ENCODE results near the gene APOC4.

DNA sequence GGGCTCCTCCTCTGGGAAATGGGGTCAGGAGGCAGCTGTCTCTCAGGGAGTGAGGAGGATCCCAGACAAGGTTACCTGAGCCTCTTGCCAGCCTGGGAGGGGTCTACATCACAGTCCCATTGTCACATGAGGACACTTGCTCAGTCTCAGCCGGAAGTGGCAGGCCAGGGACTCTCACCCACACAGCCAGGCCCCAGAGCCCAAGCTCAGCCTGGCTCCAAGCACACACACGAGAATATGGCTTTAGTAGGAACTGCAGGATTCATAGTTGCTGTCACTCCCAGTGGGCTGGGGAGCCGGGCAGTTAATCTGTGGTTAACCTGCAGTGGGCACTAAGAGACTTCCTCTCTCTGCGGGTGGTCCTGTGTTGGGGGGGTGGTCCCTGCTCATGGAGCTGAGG lies 43.4 kb downstream of the APOC4 start:
- TF ChIP-seq, protein P1, sequence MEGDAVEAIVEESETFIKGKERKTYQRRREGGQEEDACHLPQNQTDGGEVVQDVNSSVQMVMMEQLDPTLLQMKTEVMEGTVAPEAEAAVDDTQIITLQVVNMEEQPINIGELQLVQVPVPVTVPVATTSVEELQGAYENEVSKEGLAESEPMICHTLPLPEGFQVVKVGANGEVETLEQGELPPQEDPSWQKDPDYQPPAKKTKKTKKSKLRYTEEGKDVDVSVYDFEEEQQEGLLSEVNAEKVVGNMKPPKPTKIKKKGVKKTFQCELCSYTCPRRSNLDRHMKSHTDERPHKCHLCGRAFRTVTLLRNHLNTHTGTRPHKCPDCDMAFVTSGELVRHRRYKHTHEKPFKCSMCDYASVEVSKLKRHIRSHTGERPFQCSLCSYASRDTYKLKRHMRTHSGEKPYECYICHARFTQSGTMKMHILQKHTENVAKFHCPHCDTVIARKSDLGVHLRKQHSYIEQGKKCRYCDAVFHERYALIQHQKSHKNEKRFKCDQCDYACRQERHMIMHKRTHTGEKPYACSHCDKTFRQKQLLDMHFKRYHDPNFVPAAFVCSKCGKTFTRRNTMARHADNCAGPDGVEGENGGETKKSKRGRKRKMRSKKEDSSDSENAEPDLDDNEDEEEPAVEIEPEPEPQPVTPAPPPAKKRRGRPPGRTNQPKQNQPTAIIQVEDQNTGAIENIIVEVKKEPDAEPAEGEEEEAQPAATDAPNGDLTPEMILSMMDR (IDR thresholded peaks at IDR 0.05): no peak
- TF ChIP-seq, protein P2, sequence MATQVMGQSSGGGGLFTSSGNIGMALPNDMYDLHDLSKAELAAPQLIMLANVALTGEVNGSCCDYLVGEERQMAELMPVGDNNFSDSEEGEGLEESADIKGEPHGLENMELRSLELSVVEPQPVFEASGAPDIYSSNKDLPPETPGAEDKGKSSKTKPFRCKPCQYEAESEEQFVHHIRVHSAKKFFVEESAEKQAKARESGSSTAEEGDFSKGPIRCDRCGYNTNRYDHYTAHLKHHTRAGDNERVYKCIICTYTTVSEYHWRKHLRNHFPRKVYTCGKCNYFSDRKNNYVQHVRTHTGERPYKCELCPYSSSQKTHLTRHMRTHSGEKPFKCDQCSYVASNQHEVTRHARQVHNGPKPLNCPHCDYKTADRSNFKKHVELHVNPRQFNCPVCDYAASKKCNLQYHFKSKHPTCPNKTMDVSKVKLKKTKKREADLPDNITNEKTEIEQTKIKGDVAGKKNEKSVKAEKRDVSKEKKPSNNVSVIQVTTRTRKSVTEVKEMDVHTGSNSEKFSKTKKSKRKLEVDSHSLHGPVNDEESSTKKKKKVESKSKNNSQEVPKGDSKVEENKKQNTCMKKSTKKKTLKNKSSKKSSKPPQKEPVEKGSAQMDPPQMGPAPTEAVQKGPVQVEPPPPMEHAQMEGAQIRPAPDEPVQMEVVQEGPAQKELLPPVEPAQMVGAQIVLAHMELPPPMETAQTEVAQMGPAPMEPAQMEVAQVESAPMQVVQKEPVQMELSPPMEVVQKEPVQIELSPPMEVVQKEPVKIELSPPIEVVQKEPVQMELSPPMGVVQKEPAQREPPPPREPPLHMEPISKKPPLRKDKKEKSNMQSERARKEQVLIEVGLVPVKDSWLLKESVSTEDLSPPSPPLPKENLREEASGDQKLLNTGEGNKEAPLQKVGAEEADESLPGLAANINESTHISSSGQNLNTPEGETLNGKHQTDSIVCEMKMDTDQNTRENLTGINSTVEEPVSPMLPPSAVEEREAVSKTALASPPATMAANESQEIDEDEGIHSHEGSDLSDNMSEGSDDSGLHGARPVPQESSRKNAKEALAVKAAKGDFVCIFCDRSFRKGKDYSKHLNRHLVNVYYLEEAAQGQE (IDR thresholded peaks at IDR 0.05; ENCODE audit: insufficient read depth in 1 of 2, low read depth in 2 of 2, low read length in 1 of 2): no peak
- no peak for TF ChIP-seq TCF7L2 (IDR thresholded peaks at IDR 0.05; ENCODE audit: low read depth, low read length)
- no peak for TF ChIP-seq POLR2AphosphoS5 (IDR thresholded peaks at IDR 0.05; ENCODE audit: low read depth, low read length)

Data from Panc1 (cell line).